ENCODE data around the gene NBPF3.
"Not testable (repeated sequence)": the region's sequence is repeated elsewhere in the genome, so short reads cannot be mapped to it uniquely, and the experiment has no call there.

NBPF3 gene

GRCh38 chr1:21439721-21440629 lies at the start of gene NBPF3:
Gene NBPF3, plus strand, starts transcription at chr1:21440137. Its CDS starts 4,950 bp downstream, at chr1:21445087.
- DNase-seq: peak; percentile 93

GRCh38 chr1:21391497-21391896 lies 48.4 kb upstream of the NBPF3 start:
- no peak for DNase-seq

GRCh38 chr1:21392587-21393263 lies 47.2 kb upstream of the NBPF3 start:
- no peak for DNase-seq

GRCh38 chr1:21396516-21396915 lies 43.4 kb upstream of the NBPF3 start:
- no peak for DNase-seq

GRCh38 chr1:21397813-21398188 lies 42.1 kb upstream of the NBPF3 start:
- peak; percentile 42 for DNase-seq

GRCh38 chr1:21401726-21402346 lies 38.1 kb upstream of the NBPF3 start:
- DNase-seq: not testable (repeated sequence)

- DNase-seq: no peak
These were observed 33.3 kb upstream of the NBPF3 start for GRCh38 chr1:21406659-21407058.

GRCh38 chr1:21409897-21410296 lies 30.0 kb upstream of the NBPF3 start:
- DNase-seq: not testable (repeated sequence)

GRCh38 chr1:21414015-21414414 lies 25.9 kb upstream of the NBPF3 start:
- no peak for DNase-seq

- DNase-seq: not testable (repeated sequence)
These were observed 19.6 kb upstream of the NBPF3 start for GRCh38 chr1:21420378-21420777.

- not testable (repeated sequence) for DNase-seq
These were observed 18.6 kb upstream of the NBPF3 start for GRCh38 chr1:21421307-21421706.

GRCh38 chr1:21427798-21428480 lies 12.0 kb upstream of the NBPF3 start:
- peak; percentile 44 for DNase-seq

GRCh38 chr1:21428481-21429073 lies 11.4 kb upstream of the NBPF3 start:
- not testable (repeated sequence) for DNase-seq

GRCh38 chr1:21429210-21429609 lies 10.7 kb upstream of the NBPF3 start:
- DNase-seq: not testable (repeated sequence)

- not testable (repeated sequence) for DNase-seq
These were observed 9.1 kb upstream of the NBPF3 start for GRCh38 chr1:21430875-21431274.

- DNase-seq: no peak
These were observed 5.5 kb upstream of the NBPF3 start for GRCh38 chr1:21434394-21434793.

GRCh38 chr1:21435646-21436487 lies 4.1 kb upstream of the NBPF3 start:
- no peak for DNase-seq

- DNase-seq: peak; percentile 22
These were observed 3.2 kb upstream of the NBPF3 start for GRCh38 chr1:21436488-21437340.

- peak; percentile 11 for DNase-seq
These were observed 2.6 kb upstream of the NBPF3 start for GRCh38 chr1:21437341-21437640.

GRCh38 chr1:21438646-21439312 lies 1.2 kb upstream of the NBPF3 start:
- DNase-seq: not testable (repeated sequence)
